NCI-H69 (cell line): ENCODE measurements around the gene FLYWCH1.

Source experiments
- DNase-seq: peaks from one replicate; lab custom pipeline; 2025; lab: John Stamatoyannopoulos, UW

FLYWCH1 gene

GRCh38 chr16:2953706-2954627, 42.2 kb downstream of the FLYWCH1 start:
- peak; percentile 81 for DNase-seq

GRCh38 chr16:2954656-2955381, 43.1 kb downstream of the FLYWCH1 start:
- DNase-seq = peak; percentile 84

GRCh38 chr16:2955438-2955778, 43.7 kb downstream of the FLYWCH1 start:
- no peak for DNase-seq

- DNase-seq = no peak
Measured at GRCh38 chr16:2955779-2956578, 44.2 kb downstream of the FLYWCH1 start.

- no peak for DNase-seq
Measured at GRCh38 chr16:2956579-2956956, 44.8 kb downstream of the FLYWCH1 start.

GRCh38 chr16:2959206-2959605, 47.5 kb downstream of the FLYWCH1 start:
- peak; percentile 37 for DNase-seq

GRCh38 chr16:2960183-2961010, 48.7 kb downstream of the FLYWCH1 start:
- DNase-seq = no peak

GRCh38 chr16:2962334-2963073, 50.8 kb downstream of the FLYWCH1 start:
- peak; percentile 63 for DNase-seq

- DNase-seq = peak; percentile 74
Measured at GRCh38 chr16:2963074-2963722, 51.5 kb downstream of the FLYWCH1 start.

- DNase-seq = peak; percentile 93
Measured at GRCh38 chr16:2963723-2964474, 52.2 kb downstream of the FLYWCH1 start, which contains the start of gene KREMEN2. KREMEN2 (plus strand) TSS chr16:2964275; CDS start chr16:2964521, 246 bp downstream.

GRCh38 chr16:2964475-2965336, 53.0 kb downstream of the FLYWCH1 start:
- DNase-seq = peak; percentile 94

GRCh38 chr16:2966043-2966807, 54.5 kb downstream of the FLYWCH1 start:
- no peak for DNase-seq

- no peak for DNase-seq
Measured at GRCh38 chr16:2966808-2967191, 55.1 kb downstream of the FLYWCH1 start.

- no peak for DNase-seq
Measured at GRCh38 chr16:2967211-2967631, 55.5 kb downstream of the FLYWCH1 start.

- DNase-seq = no peak
Measured at GRCh38 chr16:2967721-2968161, 56.0 kb downstream of the FLYWCH1 start.

GRCh38 chr16:2968368-2968737, 56.6 kb downstream of the FLYWCH1 start:
- DNase-seq = no peak

GRCh38 chr16:2968738-2969544, 57.2 kb downstream of the FLYWCH1 start, which contains the start of gene PAQR4:
PAQR4 (plus strand) TSS chr16:2969348; CDS start chr16:2969675, 327 bp downstream.
- DNase-seq = peak; percentile 97
